Measurements from ENCODE around the gene BTBD9. TPM values are rescaled to one million over a fixed set of nuclear protein-coding genes. Genes with fewer than 3 reads are reported as not detected.

The BTBD9 gene
- total RNA-seq, 1 experiment from 2014 or later, result 12.5 TPM

- H3K9me3 Mint-ChIP-seq (ENCODE audit: unreplicated experiment), result no peaks in the 10 kb centered on the region
- no TSS peak for BruUV-seq (replicated peaks)
- H3K36me3 Mint-ChIP-seq (ENCODE audit: insufficient read depth, unreplicated experiment), result peaks cover under 1% of the 10 kb centered on the region
- no peak for TF ChIP-seq CTCF (IDR thresholded peaks at IDR 0.05; ENCODE audit: unreplicated experiment)
- POLR2A ChIA-PET, result interaction anchor here (1.1 to 1.6 kb wide), 2 partner anchors 9 to 10 kb away, joined by 3 to 4 read pairs; no protein-coding TSS in a partner anchor
- no peaks in the 10 kb centered on the region for H3K4me1 Mint-ChIP-seq (ENCODE audit: insufficient read depth, unreplicated experiment)
- no peak overlapping the region for H3K4me3 Mint-ChIP-seq (ENCODE audit: unreplicated experiment)
- intact Hi-C loops (cut with micrococcal nuclease), result no loop called here
- no peaks in the 10 kb centered on the region for H3K27me3 Mint-ChIP-seq (ENCODE audit: insufficient read depth, unreplicated experiment)
- CTCF ChIA-PET, result interaction anchor here (1.2 kb wide), 1 partner anchor 14 kb away, joined by 3 read pairs; no protein-coding TSS in a partner anchor
- H3K27ac Mint-ChIP-seq (ENCODE audit: low read depth, unreplicated experiment), result no peak overlapping the region
- DNase-seq (ENCODE audit: unreplicated experiment), result no peak
Observed at GRCh38 chr6:38583523-38583922, 56.2 kb downstream of the BTBD9 start.

GRCh38 chr6:38580030-38580429 lies 59.7 kb downstream of the BTBD9 start:
- no TSS peak for BruUV-seq (replicated peaks)
- Mint-ChIP-seq H3K4me1 (ENCODE audit: insufficient read depth, unreplicated experiment) (no peaks in the 10 kb centered on the region), H3K4me3 (ENCODE audit: unreplicated experiment) (no peak overlapping the region), H3K27me3 (ENCODE audit: insufficient read depth, unreplicated experiment) (no peaks in the 10 kb centered on the region), H3K36me3 (ENCODE audit: insufficient read depth, unreplicated experiment) (peaks cover 10% of the 10 kb centered on the region), H3K27ac (ENCODE audit: low read depth, unreplicated experiment) (no peak overlapping the region), H3K9me3 (ENCODE audit: unreplicated experiment) (no peaks in the 10 kb centered on the region)
- intact Hi-C loops (cut with micrococcal nuclease), result no loop called here
- TF ChIP-seq CTCF (IDR thresholded peaks at IDR 0.05; ENCODE audit: unreplicated experiment), result no peak
- no peak for DNase-seq (ENCODE audit: unreplicated experiment)
- ChIA-PET CTCF (interaction anchor here (1.0 kb wide), 1 partner anchor 10 kb away, joined by 6 read pairs; no protein-coding TSS in a partner anchor), POLR2A (no interaction called here)

- POLR2A ChIA-PET, result no interaction called here
- intact Hi-C loops (cut with micrococcal nuclease), result loop anchor here (10.0 kb wide), 1 partner anchor 96 kb away; no protein-coding TSS in a partner anchor
- H3K4me1 Mint-ChIP-seq (ENCODE audit: insufficient read depth, unreplicated experiment), result no peaks in the 10 kb centered on the region
- no peak overlapping the region for H3K27ac Mint-ChIP-seq (ENCODE audit: low read depth, unreplicated experiment)
- DNase-seq (ENCODE audit: unreplicated experiment), result no peak
- no peak for TF ChIP-seq CTCF (IDR thresholded peaks at IDR 0.05; ENCODE audit: unreplicated experiment)
- no peaks in the 10 kb centered on the region for H3K9me3 Mint-ChIP-seq (ENCODE audit: unreplicated experiment)
- H3K36me3 Mint-ChIP-seq (ENCODE audit: insufficient read depth, unreplicated experiment), result peaks cover 10% of the 10 kb centered on the region
- no TSS peak for BruUV-seq (replicated peaks)
- H3K4me3 Mint-ChIP-seq (ENCODE audit: unreplicated experiment), result no peak overlapping the region
- CTCF ChIA-PET, result no interaction called here
- no peaks in the 10 kb centered on the region for H3K27me3 Mint-ChIP-seq (ENCODE audit: insufficient read depth, unreplicated experiment)
Observed at GRCh38 chr6:38579010-38579628, 60.6 kb downstream of the BTBD9 start.

- no TSS peak for BruUV-seq (replicated peaks)
- no peak for DNase-seq (ENCODE audit: unreplicated experiment)
- ChIA-PET CTCF (interaction anchor here (0.7 to 1.2 kb wide), 2 partner anchors 10 to 15 kb away, joined by 3 to 4 read pairs; no protein-coding TSS in a partner anchor), POLR2A (interaction anchor here (0.6 kb wide), 1 partner anchor 21 kb away, joined by 3 read pairs; no protein-coding TSS in a partner anchor)
- no peak overlapping the region for H3K27ac Mint-ChIP-seq (ENCODE audit: low read depth, unreplicated experiment)
- intact Hi-C loops (cut with micrococcal nuclease), result loop anchor here (10.0 kb wide), 1 partner anchor 97 kb away; no protein-coding TSS in a partner anchor
- no peak for TF ChIP-seq CTCF (IDR thresholded peaks at IDR 0.05; ENCODE audit: unreplicated experiment)
- no peaks in the 10 kb centered on the region for H3K4me1 Mint-ChIP-seq (ENCODE audit: insufficient read depth, unreplicated experiment)
- H3K36me3 Mint-ChIP-seq (ENCODE audit: insufficient read depth, unreplicated experiment), result peaks cover 10% of the 10 kb centered on the region
- H3K4me3 Mint-ChIP-seq (ENCODE audit: unreplicated experiment), result no peak overlapping the region
- no peaks in the 10 kb centered on the region for H3K27me3 Mint-ChIP-seq (ENCODE audit: insufficient read depth, unreplicated experiment)
- no peaks in the 10 kb centered on the region for H3K9me3 Mint-ChIP-seq (ENCODE audit: unreplicated experiment)
Observed at GRCh38 chr6:38578075-38578474, 61.7 kb downstream of the BTBD9 start.
